Measurements from ENCODE around the gene NEK4.

NEK4 gene

DNA sequence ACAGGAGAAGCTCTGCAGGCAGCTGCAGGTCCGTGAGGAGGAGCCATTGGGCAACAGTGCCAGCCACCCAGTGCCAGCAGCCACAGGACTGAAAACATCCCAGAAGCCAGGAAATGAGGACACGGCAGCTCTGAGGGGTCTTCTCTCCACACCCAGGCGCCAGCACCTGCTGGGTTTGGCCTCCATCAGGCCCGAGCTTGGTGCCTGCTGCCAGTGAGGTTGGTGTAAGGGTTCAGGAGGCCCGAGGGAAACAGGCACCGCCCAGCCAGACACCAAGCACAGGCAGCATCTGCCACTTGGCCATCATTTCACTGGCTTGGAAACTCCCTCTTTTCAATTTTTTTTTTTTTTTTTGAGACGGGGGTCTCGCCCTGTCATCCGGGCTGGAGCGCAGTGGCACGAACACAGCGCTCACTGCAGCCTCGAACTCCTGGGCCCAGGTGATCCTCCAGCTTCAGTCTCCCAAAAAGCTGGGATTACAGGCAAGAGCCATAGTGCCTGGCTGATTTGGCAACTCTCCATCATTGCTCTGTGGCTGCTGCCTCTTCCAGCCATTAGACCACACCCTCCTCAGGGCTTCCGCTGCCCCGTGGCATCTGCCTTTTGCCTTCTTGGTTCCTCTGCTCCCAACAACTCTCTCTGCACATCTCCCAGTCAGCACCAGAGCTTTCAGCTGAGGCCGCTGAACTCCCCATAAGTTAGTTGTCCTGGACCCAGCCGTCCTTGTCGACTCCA, 22.4 kb upstream of the NEK4 start:
- peak; percentile 50 for DNase-seq

DNA sequence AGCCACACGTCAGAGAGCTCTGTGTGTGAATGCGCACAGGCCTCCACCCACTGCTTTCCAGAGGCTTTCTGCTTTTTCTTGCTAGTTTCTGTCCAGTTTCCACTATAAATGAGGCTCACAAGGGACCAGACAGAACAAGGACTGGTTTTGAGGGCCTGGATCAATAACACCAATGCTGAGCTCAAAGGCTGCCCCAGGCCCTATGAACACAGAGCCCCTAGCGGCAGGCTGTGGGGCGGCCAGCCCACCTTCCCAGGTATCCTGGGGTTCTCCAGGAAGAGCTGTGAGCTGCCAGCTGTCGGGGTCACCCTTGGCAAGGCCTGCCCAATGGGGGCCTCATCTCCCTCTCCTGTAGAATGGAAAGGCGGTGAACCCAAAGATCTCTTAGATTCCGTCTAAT, 21.7 kb upstream of the NEK4 start:
- DNase-seq: no peak

DNA sequence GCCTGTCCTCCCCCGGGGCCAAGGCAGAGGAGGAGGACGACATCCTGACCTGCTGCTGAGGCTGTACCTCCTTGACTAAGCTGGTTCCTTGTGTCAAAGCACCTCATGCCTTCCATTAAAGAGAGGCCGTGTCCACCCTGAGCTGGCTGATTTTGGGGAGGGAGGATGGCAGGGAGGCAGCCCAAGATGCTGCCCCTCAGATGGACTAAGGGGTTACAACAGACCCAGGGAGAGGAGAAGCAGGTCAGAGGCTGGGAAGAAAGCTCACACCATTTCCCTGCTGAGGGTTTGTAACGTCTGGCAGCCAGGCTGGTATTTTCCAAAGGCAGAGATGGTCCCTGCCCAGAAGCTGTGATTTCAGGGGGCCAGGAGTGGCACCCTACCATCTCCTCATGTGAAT, 21.2 kb upstream of the NEK4 start:
- DNase-seq: no peak

DNA sequence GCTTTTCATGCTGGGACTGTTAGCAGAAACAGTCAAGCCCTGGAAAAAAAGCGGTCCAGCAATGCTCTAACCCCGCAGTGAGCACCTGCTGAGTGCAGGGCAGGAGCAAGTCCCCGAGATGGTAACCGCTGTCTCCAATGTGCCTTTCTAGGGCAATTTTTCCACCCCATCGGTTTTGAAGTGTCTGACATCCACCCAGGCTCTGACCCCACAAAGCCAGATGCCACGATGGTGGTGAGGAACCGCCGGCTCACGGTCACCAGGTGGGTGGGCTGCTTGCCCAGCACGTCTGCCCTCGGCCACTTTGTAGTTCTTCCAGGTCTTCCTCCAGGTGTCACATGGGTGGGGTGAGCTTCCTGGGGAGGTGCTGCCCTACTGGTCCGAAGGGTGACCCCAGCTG, 20.6 kb upstream of the NEK4 start:
- no peak for DNase-seq

DNA sequence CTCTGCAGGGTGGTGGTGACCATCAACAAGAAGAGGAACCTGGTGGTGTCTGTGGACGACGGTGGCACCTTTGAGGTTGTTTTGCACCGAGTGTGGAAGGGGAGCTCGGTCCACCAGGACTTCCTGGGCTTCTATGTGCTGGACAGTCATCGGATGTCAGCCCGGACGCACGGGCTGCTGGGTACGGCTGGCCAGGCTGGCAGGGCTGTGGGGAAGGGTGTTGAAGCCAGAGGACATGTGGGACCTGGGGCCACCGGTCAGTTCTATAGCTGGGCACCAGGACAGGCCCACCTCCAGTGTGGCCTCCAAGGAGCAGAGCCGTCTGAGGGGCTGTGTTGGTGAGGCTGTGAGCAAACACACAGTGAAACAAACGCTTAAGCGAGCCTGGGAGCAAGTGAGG, 20.0 kb upstream of the NEK4 start:
- no peak for DNase-seq

DNA sequence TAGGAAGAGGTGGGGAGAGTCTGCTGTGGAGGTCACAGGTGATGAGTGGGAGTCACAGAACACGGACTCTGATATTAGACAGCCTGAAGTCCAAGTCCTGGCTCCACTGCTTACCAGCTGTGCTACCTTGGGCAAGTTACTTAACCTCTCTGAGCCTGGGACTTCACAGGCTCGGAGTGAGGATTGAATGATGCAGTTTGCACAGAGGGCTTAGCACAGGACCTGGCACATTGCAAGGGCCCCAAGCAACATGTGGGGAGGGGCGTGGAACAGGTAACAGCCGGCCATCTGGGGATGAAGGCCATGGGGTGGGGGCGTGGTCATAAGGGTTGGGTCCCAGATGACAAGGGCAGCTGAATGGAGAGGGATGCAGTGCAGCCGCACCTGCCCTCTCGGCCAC, 19.6 kb upstream of the NEK4 start:
- DNase-seq: no peak

DNA sequence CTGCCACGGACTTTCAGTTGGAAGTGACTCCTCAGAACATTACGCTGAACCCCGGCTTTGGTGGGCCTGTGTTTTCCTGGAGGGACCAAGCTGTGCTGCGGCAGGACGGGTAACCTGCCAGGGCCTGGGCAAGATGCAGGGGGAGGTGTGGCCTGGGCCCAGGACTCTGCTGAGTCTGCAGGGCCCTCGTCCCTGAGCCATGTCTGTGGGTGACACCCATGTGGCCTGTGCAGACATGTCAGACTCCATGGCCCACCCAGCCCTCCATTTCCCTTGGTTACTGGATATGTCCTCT, 19.0 kb upstream of the NEK4 start:
- no peak for DNase-seq

DNA sequence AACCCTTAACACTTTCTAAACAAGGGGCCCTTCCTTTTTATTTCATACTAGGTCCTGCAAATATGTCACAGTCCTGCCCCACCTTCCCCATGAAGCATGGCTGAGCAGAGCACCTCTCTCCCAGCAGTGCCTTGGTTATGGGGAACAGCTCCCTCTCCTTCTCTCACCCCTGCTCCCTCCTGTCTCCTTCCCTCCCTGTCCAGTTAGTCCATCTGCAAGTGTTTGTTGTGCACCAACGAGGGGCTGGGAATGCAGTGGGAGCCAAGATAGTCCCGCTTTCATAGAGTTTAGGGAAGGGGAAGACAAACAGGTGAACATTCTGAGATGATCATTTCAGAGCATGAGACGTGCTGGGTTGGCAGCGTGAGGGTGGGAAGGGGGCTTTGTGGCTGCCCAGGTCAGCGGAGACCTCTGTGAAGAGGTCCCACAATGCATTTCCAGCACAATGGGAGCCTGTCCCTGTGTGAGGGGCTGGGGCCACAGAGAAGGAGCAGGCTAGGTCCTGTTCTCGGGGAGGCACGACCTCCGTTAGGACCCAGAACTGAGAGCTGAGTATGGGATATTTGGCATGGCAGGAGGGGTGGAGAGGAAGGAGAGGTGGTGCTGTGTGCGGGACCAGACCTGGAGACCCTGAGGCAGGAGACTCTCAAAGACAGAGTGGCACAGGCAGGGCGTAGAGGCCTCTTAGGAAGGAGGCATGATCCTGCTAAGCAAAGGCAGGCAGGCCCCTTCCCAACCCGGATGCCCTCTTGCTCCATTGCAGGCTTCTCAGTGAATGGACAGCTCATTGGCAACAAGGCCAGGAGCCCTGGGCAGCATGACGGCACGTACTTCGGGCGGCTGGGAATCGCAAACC, 18.4 kb upstream of the NEK4 start:
- DNase-seq: no peak

DNA sequence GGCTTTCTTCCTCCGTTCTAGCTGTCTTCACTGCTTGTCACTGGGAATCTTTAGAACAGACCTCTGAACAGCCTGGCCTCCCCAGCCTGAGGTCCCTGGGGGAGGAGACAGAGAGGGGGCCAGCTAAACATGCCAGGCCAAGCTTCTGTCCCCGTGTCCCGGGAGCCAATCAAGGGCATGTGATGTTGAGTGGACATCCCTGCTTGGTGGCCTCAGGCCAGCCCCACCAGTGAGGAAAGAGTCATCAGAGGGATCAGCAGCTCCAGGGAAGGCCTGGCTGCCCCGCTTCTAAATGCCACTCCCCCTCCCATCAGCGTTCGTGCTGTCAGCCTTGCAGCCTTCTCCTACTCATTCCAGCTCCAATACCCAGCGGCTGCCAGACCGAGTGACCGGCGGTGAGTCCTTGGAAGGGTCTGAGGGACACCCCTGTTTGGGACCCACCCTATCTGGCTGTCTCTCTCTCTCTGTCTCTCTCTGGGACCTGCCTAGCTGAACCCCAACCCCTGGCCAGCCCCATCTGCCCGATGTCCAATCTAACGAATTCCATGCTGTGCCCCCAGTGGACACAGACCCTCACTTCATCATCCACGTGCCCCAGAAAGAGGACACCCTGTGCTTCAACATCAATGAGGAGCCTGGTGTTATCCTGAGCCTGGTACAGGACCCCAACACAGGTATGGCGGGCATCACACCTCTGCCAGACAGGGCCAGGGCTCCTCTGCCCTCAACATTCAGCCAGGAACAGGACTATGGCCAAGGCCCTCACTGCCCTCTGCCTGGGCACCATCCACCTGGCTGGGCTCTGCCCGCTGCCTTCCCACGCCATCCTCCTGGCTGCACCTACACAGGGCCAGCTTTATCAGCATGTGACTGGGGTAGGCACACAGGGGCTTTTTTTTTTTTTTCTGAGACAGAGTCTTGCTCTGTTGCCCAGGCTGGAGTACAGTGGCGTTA, 17.2 kb upstream of the NEK4 start:
- no peak for DNase-seq

DNA sequence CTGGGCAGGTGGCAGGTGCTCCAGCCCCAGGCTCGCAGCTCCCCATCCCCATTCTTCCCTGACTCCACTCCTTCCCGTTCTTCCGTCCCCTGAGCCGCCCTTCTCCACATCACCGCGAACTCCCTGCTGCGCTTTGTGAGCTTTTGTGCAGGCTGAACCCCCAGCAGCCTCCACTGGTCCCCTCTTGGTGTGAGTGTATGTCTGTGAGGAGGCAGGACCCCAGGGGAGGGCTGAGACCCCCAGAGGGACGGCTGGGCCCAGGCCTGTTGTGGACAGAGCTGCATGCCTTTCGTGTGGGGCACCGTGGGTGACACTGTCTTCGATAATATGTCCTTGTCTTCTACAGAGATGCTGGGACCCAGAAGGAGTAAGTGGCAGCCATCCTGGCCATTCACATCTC, 16.5 kb upstream of the NEK4 start:
- DNase-seq: no peak

DNA sequence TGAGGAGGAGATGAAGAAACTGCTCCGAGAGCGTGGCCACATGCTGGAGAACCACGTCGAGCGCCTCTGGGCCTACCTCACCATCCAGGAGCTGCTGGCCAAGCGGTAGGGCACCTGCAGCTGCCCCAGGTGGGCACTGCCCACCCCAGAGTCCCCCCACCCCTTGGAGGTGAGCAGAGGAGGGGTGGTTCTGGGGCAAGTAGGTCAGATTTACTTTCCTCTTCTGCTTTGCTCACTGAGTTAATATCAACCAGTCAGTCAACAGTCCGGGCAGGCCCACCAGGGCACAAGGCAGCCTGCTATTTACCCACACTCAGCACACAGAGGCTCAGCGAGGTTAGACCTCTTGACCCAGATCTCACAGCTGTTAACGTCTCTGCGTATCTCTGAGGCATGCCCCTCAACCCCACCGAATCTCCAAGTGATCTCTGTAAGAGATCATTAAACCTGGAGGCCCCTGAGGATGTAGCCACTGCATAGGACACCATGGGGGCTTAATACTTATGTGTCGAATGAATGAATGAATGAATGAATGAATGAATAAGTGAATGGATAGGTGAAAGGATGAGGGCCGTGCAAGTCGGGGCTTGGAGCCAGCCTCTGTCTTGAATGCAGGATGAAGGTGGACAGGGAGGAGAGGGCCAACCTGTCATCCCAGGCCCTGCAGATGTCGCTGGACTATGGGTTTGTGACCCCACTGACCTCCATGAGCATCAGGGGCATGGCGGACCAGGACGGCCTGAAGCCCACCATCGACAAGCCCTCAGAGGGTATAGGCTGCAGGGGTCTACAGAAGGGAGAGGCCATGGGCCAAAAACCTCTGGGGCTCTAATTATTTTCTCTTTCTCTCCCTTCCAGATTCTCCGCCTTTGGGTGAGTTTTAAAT, 15.8 kb upstream of the NEK4 start:
- no peak for DNase-seq

DNA sequence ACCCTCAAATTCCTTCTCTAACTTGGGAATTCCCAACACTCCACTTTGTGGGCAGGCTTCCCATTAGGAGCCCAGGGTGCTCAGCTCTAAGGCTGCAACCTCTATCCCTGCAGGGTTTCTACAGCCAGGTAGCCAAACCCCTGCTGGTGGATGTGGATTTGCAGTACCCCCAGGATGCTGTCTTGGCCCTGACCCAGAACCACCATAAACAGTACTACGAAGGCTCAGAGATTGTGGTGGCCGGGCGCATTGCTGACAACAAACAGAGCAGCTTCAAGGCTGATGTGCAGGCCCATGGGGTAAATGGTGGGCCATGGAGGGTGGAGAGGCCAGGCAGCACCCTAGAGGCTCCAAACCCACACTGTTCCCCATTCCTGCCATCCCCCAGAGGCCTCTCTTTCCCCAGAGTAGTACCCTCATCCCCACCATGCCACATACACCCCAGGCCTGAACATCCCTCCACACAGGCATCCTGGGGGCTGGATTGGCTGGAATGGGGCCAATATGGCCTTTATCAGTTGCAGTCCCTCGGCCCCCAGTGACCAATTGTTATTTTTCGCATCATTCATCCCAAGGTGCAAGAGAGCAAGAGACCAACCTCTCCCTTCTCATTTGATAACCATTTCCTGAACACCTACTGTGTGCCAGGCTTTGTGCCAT, 14.3 kb upstream of the NEK4 start:
- DNase-seq: no peak

DNA sequence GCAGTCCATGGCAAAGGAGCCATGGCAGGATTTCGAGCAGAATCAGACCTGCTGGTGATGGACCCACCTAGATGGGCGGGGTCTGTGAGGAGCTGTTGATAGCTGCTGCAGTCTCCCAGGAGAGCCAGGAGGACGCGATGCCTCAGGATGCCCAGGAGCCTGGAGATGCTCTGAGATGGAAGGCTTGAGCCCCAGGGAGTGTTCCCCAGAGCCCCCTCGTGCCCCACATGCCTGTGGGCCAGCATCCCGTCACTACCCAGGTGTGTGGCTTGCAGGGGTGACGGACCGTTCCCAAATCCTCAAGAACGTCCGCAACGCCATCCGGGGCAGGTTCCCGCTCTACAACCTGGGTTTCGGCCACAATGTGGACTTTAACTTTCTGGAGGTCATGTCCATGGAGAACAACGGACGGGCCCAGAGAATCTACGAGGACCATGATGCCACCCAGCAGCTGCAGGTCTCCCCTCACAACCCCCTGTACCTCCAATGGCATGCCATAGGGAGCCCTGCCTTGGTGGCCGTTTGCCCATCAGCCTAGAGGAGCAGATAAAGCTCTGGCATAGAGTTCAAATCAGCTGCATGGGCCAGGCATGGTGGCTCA, 13.4 kb upstream of the NEK4 start:
- no peak for DNase-seq

DNA sequence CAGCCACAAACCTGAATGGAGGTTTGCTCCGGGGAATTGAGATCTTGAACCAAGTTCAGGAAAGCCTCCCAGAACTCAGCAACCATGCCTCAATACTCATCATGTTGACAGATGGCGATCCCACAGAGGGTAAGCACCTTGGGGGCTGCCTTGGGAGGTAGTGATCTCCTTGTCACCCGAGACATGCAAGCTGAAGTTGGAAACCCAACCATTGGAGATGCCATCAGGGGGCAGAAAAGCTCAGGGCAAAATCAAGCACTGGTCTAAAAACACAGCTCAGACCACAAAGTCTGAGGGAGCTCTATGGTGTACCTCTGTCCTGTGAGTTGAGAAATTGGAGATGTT, 12.4 kb upstream of the NEK4 start:
- no peak for DNase-seq

DNA sequence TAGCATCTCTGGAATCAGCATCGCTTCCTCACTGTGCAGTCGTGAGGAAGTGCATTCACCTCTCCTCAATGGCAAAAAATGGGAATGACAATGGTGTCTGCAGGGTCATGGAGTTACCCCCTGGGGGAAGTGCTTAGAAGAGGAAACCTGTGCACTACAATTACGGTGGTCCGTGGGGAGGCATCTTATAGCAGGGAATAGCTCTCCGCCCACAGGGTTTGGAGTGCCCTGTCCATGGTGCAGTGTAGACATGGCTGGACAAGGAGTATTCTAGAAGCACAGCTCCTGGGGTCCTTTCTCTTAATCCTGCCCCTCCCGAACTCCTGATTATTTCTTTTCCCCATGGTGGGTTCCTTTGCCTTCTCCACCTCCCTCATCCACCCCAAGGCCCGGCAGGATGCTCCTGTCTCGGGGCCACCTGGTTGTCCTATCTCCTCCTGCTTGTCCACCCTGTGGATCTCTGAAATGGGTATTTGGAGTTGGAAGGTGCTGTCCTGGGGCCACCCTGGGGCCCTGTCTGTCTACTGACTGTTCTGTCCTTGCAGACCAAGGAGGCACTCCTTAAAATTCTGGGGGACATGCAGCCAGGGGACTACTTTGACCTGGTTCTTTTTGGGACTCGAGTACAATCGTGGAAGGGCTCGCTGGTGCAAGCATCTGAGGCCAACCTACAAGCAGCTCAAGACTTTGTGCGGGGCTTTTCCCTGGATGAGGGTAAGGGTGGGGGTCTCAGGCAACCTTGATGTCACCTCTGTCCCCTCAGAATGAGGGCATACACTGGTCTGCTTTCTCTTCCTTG, 11.9 kb upstream of the NEK4 start:
- peak; percentile 31 for DNase-seq

DNA sequence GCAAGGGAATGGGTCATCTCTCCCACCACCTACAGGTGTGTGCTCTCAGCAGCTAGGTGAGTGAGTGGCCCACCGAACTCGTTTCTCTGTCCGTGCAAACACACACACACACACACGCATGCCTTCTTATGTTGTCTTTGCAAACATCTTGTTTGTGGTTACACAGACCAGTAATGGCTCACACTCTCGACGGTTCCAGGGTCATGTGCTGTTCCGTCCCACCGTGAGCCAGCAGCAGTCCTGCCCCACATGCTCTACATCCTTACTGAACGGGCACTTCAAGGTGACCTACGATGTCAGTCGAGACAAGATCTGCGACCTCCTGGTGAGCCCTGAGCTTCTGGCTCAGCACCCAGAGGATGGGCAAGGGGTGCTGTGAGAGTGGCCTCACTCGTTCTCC, 11.0 kb upstream of the NEK4 start:
- DNase-seq: peak; percentile 1

DNA sequence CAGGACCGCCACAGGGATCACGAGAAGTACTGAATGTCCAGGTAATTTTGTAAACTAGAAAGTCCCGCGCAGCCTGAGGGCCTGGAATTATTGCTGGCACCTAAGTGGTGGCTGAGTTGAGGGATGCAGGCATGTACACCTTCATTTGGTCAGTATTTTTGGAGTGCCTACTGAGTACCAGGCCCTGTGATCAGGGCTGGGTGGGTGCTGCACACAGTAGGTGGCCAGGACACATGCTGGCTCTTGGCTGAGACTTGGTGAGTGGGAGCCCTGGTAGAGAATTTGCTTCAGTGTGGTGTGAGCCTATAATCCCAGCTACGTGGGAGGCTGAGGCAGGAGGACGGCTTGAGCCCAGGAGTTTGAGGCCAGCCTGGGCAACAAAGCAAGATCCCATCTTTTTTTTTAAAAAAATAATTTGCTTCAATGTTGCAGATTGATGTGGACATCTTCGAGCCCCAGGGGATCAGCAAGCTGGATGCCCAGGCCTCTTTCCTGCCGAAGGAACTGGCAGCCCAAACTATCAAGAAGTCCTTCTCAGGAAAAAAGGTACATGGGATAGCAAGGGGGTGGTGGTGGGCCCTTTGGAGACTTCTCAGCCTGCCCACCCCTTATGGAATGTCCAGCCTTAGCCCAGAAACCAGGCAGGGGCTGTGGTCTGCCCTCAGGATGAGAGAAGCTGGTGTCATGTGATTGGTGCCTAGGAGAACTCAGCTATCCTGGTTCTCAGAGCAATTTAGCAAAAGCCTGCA, 9.3 kb upstream of the NEK4 start:
- no peak for DNase-seq

DNA sequence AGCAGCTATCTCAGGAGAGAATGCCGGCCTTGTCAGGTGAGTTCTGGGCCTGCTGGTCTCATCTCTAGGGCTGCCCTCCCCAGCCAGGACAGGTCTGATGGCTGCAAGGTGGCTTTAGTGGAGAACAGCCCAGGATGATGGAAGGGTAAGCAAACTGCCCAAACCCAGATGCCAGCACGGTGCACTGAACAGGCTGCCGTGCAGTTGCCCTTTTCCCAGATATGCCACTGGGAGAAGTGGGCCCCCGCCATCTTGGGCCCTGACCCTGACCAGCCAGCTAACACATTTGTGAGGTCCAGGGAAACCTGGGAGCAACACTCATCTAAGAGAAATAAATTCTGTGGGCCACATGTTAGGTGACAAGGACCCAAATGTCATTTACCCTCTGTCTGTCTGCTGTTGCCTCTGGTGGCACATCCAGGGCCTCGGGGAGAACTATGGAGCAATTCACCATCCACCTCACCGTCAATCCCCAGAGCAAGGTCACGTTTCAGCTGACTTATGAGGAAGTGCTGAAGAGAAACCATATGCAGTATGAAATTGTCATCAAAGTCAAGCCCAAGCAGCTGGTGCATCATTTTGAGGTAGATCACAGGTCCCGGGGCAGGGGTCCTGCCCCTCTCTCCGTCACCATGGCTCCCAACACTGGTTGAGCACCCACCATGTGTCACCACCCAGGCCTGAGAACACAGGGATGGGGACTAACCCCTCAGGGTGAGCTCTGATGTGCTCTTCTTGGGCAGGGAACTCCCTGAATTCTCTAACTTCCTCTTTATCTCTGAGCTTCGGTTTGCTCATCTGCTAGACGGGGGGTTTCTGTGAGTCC, 8.5 kb upstream of the NEK4 start:
- no peak for DNase-seq

Data from NCI-H69 (cell line).